HG02938 (cell line): ENCODE results near the gene CARMIL1.

Experiments used
- ATAC-seq: cut with Tn5 transposase; IDR thresholded peaks from one replicate; pipeline ENCODE4 v1.9.1; 2021; ENCODE audit warnings: mild to moderate bottlenecking, moderate library complexity; ENCODE audit not compliant: unreplicated experiment

Gene CARMIL1

GRCh38 chr6:25403150-25403549, 124.0 kb downstream of the CARMIL1 start:
- ATAC-seq: no peak

GRCh38 chr6:25404091-25404490, 124.9 kb downstream of the CARMIL1 start:
- ATAC-seq: no peak

GRCh38 chr6:25404693-25405169, 125.6 kb downstream of the CARMIL1 start:
- peak; percentile 96 for ATAC-seq

GRCh38 chr6:25405442-25405841, 126.3 kb downstream of the CARMIL1 start:
- ATAC-seq: no peak

- no peak for ATAC-seq
Observed at GRCh38 chr6:25407431-25407830, 128.3 kb downstream of the CARMIL1 start.

GRCh38 chr6:25410102-25410501, 130.9 kb downstream of the CARMIL1 start:
- ATAC-seq: no peak

GRCh38 chr6:25411316-25411950, 132.3 kb downstream of the CARMIL1 start:
- ATAC-seq: no peak

- ATAC-seq: no peak
Observed at GRCh38 chr6:25413207-25413905, 134.2 kb downstream of the CARMIL1 start.

GRCh38 chr6:25414168-25414567, 135.0 kb downstream of the CARMIL1 start:
- ATAC-seq: no peak

- no peak for ATAC-seq
Observed at GRCh38 chr6:25414755-25415154, 135.6 kb downstream of the CARMIL1 start.

GRCh38 chr6:25415274-25415673, 136.1 kb downstream of the CARMIL1 start:
- no peak for ATAC-seq

GRCh38 chr6:25415701-25416100, 136.5 kb downstream of the CARMIL1 start:
- no peak for ATAC-seq

GRCh38 chr6:25417046-25417605, 138.0 kb downstream of the CARMIL1 start:
- no peak for ATAC-seq

- ATAC-seq: no peak
Observed at GRCh38 chr6:25418454-25419052, 139.4 kb downstream of the CARMIL1 start.

- no peak for ATAC-seq
Observed at GRCh38 chr6:25419879-25420278, 140.7 kb downstream of the CARMIL1 start.

GRCh38 chr6:25423358-25423757, 144.2 kb downstream of the CARMIL1 start:
- ATAC-seq: no peak

GRCh38 chr6:25424303-25424702, 145.1 kb downstream of the CARMIL1 start:
- no peak for ATAC-seq

GRCh38 chr6:25427549-25427948, 148.4 kb downstream of the CARMIL1 start:
- ATAC-seq: no peak

- no peak for ATAC-seq
Observed at GRCh38 chr6:25428758-25429317, 149.7 kb downstream of the CARMIL1 start.

GRCh38 chr6:25431306-25431974, 152.3 kb downstream of the CARMIL1 start:
- ATAC-seq: no peak

GRCh38 chr6:25431975-25432307, 152.8 kb downstream of the CARMIL1 start:
- ATAC-seq: no peak
